Measurements from ENCODE around the gene SMYD3.
"Not testable (repeated sequence)": the region's sequence is repeated elsewhere in the genome, so short reads cannot be mapped to it uniquely, and the experiment has no call there.

The SMYD3 gene

DNA sequence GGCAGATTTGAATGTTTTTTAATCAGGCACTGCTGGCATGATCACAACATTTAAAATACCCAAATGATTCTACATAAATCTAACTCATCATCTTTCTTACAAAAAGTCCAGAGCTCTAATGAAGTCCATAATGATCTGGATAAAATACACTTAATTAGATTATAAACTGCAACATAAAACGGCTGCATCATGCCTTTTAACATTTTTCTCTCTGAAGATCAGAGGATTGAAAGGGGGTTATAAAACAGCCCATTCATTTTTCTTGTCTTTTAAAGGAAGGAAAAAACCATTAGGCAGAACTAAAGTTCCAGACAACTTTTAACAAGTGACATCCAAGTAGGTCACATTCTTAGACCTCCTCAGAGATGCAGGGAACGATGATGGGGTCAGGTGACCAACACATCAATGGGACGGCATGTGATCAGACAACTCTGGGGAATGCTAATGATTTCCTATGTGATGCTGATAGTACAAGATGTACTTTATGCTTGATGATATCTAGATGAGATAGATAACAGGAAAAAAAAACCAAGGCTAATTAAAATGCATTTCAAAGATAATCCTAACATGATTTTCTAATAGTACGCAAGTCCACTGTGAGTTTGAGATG lies 455.1 kb downstream of the SMYD3 start:
- no peak for DNase-seq

DNA sequence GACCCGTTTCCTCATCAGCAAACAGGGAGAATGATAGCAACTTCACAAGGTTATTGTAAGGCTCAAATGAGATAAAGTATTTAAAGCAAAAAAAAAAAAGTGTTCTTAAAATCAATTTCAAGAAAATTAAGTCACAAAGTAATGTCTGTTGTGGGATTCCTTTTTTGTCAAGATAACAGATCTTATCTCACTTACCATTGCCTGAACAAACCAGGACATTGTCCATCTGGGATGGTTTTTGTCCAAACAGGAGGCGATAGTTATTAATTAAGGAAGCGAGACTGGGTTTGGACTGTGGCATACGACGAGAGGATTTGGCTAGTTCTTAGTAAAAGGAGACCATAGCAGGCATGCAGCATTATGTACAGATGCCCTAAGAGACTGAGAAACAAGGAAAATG lies 458.4 kb downstream of the SMYD3 start:
- no peak for DNase-seq

DNA sequence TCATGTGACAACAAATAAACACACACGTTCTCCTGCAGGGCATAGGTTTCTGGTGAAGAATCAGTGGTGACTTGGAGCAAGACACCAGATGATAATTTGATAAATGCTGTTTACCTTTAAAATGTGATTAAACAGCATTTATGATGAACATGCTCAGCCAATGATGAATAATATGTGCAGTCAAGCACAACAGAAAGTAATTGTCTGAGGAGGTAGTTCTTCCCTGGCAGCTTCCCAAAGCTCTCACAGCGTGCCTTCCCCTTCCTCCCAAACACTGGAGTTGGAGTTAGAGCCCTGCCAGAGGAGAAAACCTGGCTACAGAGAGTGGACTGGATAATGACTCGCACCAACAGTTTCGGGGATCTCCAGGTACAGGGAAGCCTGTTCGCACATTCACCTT lies 463.5 kb downstream of the SMYD3 start:
- no peak for DNase-seq

DNA sequence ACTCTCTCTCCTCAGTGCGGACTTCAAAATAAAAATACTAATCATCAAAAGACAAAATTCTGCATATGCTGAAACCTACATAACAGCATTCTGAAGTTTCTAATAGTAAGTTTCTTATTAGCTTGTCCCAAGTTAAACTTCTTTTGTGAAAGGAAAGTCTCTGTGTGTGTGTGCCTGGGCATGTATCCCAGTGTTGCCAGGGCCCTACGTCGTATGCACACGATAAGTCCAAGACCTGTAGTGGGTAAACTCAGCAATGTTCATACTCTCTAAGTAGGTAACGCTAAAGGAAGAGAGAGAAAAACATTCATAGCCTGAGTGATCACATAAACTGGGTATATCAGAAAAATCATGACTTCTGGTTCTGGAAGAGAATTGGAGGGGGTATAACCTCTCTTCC lies 465.7 kb downstream of the SMYD3 start:
- no peak for DNase-seq

DNA sequence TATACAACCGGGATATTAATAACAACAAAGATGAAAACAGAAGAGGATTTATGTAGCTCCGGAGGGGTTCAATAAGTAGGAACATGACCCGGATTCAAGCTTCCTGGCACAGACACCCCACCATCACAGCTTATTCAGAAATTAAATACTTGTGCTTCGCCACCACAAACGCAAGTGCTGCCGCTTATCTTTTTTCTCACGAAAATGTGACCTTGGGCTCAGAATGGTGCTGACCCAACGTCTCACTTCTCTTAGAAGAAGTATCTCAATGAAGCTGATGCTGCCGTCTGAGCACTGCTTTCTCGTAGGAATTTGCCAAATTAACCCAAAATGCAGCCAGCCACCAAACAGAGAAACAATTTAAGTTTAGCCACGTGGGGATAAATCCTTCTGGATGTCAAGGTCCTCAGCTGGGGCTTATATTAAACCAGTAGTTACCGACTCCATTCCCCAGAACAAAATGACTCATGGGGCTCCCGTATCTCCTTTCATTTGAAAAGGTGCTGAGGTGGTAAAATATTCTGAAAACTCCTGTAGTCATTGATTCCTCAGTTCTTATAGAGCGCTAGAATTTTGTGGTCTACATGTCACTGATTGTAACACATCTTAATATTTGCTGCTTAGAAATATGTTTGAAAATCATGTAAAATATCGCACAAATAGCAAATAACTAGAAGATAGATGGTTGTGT lies 466.7 kb downstream of the SMYD3 start:
- no peak for DNase-seq

DNA sequence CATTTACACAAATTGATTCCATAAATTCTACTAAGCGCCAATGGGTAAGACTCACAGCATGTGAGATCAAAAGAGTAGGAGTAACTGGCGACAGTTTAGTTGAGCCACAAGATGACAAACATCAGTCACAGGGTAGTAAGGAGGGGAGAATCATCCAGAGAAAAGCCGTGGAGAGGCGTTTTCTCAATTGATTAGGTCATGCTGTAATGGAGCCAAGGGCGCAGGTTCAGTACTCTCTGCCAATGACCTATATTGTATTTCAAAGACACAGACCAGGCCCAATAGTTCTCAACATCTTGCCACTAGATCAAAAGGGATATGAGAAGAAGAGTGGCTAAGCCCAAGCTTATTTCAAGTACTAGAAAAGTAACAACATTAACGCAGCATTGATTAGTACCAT lies 467.5 kb downstream of the SMYD3 start:
- no peak for DNase-seq

DNA sequence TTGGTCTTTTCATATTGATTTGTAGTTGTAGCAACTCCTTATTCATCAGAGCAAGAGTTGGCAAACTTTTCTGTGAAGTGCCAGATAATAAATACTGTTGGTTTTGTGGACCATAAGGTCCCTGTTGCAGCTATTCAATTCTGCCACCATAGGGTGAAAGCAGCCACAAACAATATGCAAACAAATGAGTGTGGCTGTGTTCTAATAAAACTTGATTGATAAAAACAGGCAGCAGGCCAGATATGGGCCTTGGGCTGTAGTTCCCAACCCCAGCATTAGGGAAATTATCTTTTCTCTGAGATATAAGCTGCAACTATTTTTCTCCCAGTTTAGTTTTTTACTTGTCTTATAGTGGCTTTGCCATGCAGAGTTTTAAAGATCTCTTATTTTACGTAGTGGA lies 469.2 kb downstream of the SMYD3 start:
- DNase-seq, result no peak

DNA sequence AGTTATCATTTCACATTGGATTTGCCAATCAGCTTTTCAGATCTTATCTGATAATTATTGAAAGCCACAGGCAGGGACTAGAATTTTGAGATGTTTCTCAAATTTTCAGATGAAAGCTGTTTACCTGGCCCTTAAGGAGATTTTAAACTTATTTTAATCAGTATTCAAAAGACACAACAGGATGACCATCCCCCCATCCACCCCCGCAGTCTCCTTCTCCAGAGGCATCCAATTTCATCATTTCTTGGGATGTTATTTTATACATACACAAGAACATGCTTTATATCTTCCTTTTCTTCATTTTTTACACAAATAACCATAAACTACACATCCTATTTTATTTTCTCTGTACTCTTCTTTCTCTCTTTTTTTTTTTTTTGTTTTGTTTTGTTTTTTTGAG lies 470.9 kb downstream of the SMYD3 start:
- no peak for DNase-seq

DNA sequence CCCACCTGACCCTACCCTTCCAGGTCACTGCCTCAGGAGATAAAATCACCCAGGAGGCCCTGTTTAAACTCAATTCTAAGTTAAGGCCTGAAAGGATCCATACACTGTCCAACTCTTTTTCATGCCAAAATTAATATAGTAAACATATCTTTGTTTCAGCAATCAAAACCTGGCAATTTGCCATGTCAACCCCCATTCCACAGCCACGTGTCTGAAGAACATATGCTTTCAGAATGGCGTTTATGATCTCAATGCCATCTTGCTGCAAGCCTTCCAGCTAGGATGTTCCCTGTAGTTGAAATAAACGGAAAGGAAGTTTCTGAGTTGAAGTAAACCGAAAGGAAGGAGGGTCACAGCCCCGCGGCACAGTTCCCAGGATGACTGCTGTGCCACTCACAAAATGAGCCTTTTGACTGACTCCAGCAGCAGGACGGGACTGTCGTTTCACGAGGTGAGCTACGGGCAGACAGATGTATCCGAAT lies 472.0 kb downstream of the SMYD3 start:
- no peak for DNase-seq

DNA sequence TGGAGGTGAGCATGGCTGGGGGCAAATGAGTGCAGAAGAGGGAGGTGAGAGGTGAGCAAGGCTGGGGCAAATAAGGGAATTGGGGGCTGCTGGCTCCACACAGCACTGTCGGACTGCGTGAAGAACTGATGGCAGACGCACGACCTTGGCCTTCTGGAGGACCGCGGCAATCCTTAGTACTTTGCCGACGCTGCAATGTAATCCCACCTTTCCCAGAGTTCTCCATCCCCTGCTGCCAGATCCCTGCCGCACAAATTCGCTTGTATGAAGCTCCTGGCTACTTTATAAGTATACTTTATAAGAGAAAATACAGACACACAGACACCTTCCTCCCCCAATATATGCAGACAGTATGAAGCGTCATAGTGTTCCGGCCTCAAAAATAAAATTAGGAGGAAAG lies 472.4 kb downstream of the SMYD3 start:
- DNase-seq, result no peak

DNA sequence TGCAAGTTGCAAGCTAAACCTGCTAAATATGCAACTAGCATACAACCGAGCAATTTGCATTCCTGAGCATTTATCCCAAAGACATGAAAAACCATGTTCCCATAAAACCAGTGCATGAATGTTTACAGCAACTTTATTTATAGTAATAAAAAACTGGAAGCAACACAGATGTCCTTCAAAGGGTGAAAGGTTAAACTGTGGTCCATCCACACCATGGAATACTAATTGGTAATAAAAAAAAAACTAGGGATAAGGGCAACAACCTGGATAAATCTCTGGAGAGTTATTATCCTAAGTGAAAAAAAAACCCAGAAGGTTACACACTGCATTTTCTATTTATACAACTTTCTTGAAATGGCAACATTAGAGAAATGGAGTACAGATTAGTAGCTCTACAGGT lies 474.1 kb downstream of the SMYD3 start:
- DNase-seq, result no peak

DNA sequence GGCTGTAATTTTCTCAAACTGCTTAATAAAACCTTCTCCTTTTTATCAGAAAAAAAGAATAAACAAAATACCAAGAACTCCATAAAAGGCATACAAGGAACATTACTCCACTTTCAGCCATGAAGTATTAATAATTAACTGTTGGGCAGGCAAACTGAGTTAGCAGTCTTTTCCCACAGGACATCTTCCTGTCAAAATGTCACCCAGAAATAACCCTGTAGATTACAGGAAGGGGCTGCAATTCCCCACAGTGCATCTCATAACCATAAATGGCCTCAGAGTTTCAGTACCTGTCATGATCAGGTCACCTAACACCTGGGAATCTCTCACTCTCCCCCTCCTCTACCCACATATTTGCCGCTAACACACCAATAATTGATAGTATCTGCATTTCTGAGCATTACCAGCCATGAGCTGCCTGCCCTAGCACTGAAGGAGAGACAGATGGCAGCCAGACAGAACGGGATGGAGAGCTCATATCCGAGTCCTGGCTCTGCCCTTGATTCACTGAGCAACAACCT lies 475.0 kb downstream of the SMYD3 start:
- DNase-seq, result no peak

DNA sequence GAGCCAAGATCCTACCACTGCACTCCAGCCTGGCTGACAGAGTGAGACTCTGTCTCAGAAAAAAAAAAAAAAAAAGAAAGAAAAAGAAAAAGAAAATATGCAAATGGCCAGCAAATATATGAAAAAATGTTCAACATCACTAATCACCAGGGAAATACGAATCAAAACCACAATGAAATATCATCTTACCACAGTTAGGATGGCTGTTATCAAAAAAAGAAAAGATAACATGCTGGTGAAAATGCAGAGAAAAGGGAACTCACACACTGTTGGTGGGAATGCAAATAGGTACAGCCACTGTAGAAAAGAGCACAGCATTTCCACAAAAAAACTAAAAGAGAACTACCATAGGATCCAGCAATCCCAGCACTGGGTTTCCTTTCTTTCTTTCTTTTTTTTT lies 477.5 kb downstream of the SMYD3 start:
- DNase-seq, result no peak

DNA sequence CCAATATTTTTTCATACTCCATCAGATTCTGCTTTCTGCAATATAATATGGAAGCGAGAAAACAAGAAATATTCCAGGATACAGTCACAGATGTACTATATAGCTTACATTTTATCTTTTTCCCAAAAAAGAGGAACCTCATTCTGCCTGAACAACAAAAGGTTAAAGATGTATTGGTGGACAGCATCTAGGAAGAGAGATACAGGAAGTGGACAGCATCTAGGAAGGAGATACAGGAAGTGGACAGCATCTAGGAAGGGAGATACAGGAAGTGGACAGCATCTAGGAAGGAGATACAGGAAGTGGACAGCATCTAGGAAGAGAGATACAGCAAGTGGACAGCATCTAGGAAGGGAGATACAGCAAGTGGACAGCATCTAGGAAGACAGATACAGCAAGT lies 483.0 kb downstream of the SMYD3 start:
- not testable (repeated sequence) for DNase-seq

DNA sequence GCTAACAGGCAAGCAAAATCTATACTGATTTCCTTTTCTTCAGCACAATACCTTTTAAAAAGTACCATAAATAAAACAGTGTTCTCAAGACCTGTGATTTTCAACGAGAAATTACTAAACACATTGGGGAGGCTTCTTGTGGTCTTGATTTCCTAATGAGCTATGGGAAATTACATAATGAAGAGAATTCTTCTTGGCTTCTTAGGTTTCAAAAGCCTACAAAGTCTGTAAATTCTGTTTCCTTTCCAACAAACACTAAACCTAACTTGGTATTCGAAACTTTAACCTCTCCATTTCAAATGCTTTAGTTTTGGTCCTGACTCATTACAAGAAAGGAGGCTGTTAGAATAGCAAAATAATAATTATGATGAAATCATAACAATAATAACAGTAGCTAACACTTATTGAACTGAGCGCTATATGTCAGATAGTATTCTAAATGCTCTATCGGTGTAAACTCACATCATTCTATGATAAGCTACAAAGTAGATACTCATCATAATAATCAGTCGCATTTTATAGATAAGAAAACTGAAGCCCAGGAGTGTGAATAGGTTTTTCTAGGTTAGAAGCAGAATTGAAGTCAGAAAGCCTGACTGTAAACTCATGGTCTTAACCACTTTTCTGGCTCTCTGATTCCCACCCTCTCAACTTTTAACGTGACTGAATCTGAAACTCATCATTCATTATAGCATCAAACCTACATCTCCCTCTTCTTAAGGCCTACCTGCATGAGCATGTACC lies 486.7 kb downstream of the SMYD3 start:
- no peak for DNase-seq

DNA sequence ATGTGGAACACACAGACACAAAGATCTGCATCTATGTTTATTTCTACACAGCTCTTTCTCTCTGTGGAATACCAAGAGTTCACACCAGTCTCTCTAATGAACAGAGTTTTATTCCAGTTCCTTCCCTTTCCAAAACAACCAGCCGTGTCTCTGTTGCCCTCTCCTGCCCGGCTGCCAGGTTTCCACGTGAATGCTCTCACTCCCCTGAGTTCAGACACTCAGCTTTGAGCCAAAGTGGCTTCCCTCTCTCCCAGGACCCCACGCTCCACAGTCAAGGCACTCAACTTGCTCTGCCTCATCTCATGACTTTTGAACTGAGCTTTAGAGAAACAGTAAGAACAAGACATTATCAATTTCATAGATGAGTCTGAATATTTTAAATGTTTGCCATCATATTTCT lies 488.9 kb downstream of the SMYD3 start:
- DNase-seq, result no peak

DNA sequence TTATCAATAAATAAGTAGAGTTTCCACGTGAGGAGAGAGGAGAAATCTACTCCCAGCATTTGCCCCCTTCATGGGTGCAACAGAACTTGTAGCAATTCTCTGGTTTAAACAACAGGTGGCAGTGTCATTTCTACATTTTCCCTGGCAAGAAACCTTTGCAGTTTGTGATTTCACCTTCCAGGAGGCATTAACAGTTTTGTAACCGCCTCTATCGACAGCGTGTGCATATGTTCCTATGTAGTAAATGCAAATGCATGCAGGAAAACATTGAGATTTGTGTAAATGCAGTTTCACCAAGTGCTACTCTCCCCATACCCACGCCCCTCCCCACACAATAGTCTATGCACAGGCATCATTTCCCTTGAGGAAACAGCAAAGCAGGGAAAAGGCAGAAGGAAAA lies 494.7 kb downstream of the SMYD3 start:
- DNase-seq, result no peak

DNA sequence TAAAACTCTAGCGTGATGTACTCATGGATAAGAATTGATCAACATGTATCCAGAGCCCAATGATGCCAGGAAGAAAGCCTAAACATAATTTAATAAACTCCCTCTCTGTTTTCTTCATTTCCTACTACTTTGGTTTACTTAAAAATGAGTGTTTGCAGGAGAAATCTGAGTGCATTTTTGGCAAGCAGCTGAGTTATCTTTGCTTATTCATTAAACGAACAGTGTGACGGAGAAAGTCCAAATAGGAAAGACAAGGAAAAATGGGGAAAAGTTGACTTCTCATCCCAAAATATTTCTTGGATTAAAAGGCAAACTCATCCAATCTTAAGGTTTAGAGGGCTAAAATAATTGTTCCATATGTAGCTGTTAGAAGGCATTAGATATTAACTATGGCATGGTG lies 496.7 kb downstream of the SMYD3 start:
- no peak for DNase-seq

DNA sequence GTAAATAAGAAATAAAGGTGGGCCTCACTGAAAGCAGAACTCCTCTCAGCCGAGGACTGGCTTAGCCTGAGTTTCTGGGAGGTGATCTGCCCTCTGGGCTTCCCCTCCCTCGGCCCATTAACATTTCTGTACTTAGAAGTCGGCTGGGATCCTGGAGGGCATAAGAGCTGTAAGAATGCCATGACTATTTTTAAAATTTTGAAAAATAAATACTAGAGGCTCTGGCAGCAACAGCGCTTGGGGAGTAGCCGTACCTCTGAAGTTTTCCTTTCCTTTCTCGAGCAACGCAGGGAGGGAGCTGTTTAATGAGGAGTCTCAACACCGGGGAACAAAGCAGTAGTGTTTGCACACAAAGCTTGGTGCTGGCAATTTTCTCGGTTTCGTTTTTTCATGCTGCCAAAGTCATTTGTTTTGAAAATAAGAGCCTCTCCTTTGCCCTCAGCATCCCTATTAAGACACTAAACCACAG lies 498.7 kb downstream of the SMYD3 start:
- no peak for DNase-seq

DNA sequence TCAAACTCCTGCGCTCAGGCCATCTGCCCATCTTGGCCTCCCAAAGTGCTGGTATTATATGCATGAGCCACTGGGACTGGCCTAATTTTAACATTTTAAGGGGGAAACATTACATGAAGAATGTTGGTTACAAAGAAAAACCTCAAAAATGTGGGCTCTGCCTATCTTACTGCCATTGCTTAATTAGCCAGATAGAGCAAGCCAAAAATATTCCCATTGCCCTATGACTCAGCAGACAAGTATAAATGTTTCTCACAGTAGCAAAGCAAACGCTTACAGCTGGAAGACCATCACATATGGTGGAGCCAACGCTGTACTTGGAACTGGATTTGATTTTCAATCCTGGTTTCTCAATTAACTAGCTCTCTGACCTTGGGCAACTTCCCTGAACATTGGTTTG lies 502.0 kb downstream of the SMYD3 start:
- no peak for DNase-seq

DNA sequence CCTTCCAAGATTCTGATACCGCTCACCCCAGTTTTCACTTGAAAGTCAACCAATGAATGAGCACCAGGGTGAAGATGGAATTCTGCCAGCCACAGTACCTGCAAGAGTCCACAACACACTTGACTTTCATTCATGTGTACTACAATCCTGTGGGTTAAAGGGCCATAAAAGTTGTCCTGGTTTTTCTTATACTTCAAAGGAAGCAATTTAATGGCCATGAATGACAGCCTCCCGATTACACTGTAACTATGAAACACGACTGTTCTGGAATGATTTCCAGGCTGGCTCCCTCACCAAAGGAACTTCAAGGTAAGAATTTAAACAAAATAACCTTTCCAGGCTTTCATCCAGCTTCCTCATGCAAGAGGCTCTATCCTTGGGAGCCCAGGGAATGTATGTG lies 502.8 kb downstream of the SMYD3 start:
- no peak for DNase-seq

DNA sequence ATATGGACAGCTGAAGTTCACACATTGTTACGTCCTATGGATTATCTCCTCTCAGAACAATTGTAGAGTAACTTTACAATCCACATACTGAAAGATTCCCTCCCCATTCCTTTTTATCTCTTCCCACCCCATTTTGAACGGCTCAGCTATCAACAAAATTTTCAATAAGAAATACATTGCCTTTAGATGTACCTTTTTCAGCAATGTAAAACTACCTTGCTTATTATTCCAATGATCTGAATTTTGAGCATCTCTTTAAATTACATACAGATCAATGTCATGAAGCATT lies 503.7 kb downstream of the SMYD3 start:
- no peak for DNase-seq

DNA sequence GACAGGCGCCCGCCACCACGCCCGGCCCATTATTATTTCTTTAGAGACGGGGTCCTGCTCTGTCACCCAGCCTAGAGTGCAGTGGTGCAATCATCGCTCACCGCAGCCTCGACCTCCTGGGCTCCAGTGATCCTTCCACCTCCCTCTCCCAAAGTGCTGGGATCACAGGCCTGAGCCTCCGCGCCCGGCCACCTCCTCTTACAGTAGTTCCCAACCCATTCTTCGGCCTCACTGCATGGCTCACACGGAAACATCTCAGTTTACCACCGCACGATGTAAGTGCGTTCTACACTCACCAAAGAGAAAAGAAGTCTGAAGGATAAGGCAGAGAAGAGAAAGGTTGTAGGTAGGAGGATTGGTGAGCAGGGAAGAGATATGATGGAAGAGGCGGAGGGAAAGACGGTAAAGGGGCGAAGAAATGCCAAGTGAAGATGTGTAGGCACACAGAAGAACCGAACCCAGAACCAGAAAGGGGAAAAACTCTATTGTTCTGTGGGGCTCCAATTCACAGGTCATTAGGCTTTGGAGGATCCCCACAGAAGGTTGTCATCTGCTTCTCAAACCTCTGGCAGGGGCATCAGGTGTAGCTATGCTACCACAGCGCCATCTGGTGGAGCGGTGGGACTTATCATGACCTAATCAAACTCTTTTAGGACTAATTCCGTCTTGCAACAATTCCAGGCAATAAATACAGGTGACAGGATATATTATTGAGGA lies 504.2 kb downstream of the SMYD3 start:
- DNase-seq, result peak; percentile 75

DNA sequence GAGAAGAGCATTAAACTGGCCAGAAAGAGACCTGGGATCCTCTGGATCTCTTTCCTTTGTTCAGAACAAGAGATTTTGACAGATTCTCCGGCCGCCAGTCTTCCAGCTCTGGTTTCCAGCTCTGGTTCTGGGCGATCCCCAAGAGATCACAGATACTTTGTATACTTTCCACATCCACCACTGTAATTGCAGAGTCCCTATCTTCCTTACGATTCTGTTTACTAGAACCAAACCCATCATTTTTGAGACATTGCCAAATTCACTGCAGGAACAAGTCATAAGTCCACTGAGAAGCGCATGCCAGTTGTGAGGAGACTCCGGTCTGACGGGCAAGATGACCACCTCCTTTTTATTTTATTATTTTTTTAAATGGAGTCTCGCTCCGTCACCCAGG lies 505.2 kb downstream of the SMYD3 start:
- DNase-seq, result no peak
